Measurements from ENCODE around the gene PDIA4. TPM values are rescaled to one million over a fixed set of nuclear protein-coding genes. Genes with fewer than 3 reads are reported as not detected.

The PDIA4 gene
- total RNA-seq, 2 donors from 2014 or later = 32.3 to 48.9 TPM

DNA sequence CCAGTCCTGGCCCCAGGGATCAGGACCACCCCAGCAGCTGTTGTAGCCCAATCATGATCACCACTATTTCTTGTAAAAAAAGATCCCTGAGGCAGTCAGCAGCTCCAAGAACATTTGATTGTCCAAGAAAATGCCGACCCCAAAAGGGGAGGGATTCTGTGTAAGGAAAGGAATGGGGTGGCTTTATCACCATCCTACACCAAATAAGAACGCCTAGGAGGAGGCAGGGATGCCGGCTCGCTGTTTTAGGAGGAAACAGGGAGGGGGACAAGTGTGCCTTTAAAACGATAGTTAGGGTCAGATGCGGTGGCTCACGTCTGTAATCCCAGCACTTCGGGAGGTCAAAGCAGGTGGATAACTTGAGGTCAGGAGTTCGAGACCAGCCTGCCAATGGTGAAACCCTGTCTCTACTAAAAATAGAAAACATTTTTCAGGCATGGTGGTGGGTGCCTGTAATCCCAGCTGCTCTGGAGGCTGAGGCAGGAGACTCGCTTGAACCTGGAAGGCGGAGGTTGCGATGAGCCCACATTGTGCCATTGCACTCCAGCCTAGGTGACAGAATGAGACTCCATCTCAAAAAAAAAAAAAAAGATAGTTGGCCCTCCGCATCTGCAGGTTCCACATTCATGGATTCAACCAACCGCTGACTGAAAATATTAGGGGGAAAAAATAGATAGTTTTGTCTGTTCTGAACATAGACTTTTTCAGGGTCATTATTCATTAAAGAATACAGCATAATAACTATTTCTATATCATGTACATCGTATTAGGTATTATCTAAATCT is 63.6 kb downstream of the PDIA4 start:
- TF ChIP-seq, protein P1, sequence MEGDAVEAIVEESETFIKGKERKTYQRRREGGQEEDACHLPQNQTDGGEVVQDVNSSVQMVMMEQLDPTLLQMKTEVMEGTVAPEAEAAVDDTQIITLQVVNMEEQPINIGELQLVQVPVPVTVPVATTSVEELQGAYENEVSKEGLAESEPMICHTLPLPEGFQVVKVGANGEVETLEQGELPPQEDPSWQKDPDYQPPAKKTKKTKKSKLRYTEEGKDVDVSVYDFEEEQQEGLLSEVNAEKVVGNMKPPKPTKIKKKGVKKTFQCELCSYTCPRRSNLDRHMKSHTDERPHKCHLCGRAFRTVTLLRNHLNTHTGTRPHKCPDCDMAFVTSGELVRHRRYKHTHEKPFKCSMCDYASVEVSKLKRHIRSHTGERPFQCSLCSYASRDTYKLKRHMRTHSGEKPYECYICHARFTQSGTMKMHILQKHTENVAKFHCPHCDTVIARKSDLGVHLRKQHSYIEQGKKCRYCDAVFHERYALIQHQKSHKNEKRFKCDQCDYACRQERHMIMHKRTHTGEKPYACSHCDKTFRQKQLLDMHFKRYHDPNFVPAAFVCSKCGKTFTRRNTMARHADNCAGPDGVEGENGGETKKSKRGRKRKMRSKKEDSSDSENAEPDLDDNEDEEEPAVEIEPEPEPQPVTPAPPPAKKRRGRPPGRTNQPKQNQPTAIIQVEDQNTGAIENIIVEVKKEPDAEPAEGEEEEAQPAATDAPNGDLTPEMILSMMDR (IDR thresholded peaks at IDR 0.05) = no peak
- no peaks in the 10 kb centered on the region for H3K9me3 ChIP-seq
- H3K36me3 ChIP-seq = no peaks in the 10 kb centered on the region
- peaks cover 0 to 6% of the 10 kb centered on the region in 2 donors for H3K4me1 ChIP-seq
- no peak for DNase-seq (ENCODE audit: low spot score)
- peak overlapping the region; percentile 21 to 58 for H3K4me3 ChIP-seq
- peak overlapping the region; percentile 69 to 74 for H3K27ac ChIP-seq
- no peaks in the 10 kb centered on the region for H3K27me3 ChIP-seq

DNA sequence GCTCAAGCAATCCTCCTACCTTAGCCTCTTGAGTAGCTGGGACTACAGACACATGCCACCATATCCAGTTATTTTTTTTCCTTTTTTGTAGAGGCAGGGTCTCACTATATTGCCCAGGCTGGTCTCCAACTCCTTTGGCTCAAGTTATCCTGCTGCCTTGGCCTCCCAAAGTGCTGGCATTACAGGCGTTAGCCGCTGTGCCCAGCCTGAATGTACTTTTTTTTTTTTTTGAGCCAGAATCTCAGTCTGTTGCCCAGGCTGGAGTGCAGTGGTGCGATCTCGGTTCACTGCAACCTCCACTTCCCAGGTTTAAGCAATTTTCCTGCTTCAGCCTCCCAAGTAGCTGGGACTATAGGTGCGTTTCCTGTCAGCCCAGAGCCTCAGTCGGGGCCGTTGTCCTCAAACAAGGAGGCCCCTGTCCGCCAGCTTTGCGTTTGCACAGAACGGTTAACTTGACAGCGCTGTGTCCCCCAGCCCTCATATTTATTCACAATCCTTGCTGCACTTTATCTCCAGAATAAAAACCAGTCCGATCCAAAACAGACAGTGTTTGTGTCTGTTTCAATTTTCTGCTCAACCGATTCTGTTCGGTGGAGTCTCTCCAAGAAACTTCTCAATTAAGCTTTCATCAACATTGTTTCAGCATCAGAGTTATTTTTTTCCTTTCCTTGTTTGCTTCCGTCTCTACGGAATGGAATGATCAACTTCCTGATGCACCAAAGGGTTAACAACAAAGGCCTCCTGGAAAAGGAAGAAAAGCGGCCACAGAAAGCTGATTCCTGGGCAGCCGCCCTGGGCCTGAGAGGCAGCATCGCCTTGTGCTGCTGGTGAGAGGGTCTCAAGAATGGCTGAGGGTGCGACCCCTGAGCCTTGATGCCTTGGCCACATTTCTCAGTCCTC is 64.5 kb downstream of the PDIA4 start:
- no peak for DNase-seq (ENCODE audit: low spot score)
- H3K4me3 ChIP-seq = peak overlapping the region; percentile 21 to 58
- no peaks in the 10 kb centered on the region for H3K36me3 ChIP-seq
- no peaks in the 10 kb centered on the region for H3K27me3 ChIP-seq
- TF ChIP-seq, protein P1 (IDR thresholded peaks at IDR 0.05) = no peak
- H3K27ac ChIP-seq = peak overlapping the region; percentile 69 to 74
- no peaks in the 10 kb centered on the region for H3K9me3 ChIP-seq
- H3K4me1 ChIP-seq = peaks cover 0 to 6% of the 10 kb centered on the region in 2 donors

GRCh38 chr7:148962823-148963582 is 65.3 kb downstream of the PDIA4 start:
- DNase-seq (ENCODE audit: low spot score) = no peak
- TF ChIP-seq, protein P1 (IDR thresholded peaks at IDR 0.05) = peak; percentile 44 to 84
- Histone ChIP-seq H3K4me3 (peak overlapping the region; percentile 55 to 58), H3K9me3 (no peaks in the 10 kb centered on the region), H3K4me1 (peaks cover 0 to 6% of the 10 kb centered on the region in 2 donors), H3K27me3 (no peaks in the 10 kb centered on the region), H3K27ac (peak overlapping the region; percentile 69 to 74), H3K36me3 (no peaks in the 10 kb centered on the region)

DNA sequence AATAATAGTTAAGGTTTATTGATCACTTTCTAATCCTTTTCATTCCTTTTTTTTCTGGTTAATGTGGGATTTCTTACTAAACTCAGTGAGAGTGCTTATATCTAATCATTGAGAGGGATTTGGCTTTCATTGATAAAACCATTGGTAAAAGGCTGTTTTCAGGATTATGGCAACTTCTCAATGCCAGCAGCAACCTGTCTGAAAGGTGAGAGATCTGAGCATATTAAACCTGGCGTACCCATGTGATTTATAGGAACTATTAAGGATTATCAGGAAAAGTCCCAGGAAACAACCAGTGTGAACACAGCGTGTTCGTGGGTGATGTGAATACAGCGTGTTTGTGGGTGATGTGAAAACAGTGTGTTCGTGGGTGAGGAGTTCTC is 65.9 kb downstream of the PDIA4 start:
- H3K36me3 ChIP-seq = no peaks in the 10 kb centered on the region
- TF ChIP-seq, protein P1 (IDR thresholded peaks at IDR 0.05) = no peak

GRCh38 chr7:148959726-148960125 is 68.6 kb downstream of the PDIA4 start:
- Histone ChIP-seq H3K4me3 (no peak overlapping the region), H3K27ac (no peak overlapping the region), H3K27me3 (no peaks in the 10 kb centered on the region), H3K36me3 (no peaks in the 10 kb centered on the region), H3K4me1 (no peaks in the 10 kb centered on the region), H3K9me3 (no peaks in the 10 kb centered on the region)
- TF ChIP-seq, protein P1 (IDR thresholded peaks at IDR 0.05) = no peak
- DNase-seq (ENCODE audit: low spot score) = no peak

More for the DNA sequence above, 65.9 kb downstream of the PDIA4 start:
- Histone ChIP-seq H3K27ac (peak overlapping the region; percentile 69 to 74), H3K4me3 (peak overlapping the region; percentile 55 to 58), H3K27me3 (no peaks in the 10 kb centered on the region), H3K9me3 (no peaks in the 10 kb centered on the region), H3K4me1 (peaks cover 0 to 6% of the 10 kb centered on the region in 2 donors)
- no peak for DNase-seq (ENCODE audit: low spot score)
